Activated CD4-positive, alpha-beta T cell treated with anti-CD3 and anti-CD28 coated beads, Interleukin-10, Interleukin-2, amounts not matched to agents 100 ng/mL and 50 ng/mL, durations not matched to agents 16 hours and 8 hours (primary cell): ENCODE data around the gene USP5.
A peak's percentile ranks its signal among the peaks of the same experiment; 100 is the strongest.

ENCODE experiments used
- DNase-seq: peaks from one replicate; pipeline ENCODE4 v3.0.0-alpha.2; 2020

USP5 gene

GRCh38 chr12:6851921-6852650 lies at the start of gene USP5:
Gene USP5 (plus strand): TSS chr12:6852150. CDS start chr12:6852180, 30 bp downstream.
- DNase-seq: peak; percentile 100

- no peak for DNase-seq
Measured at GRCh38 chr12:6807170-6807569, 44.8 kb upstream of the USP5 start.

GRCh38 chr12:6809056-6809455 lies 42.9 kb upstream of the USP5 start:
- DNase-seq: no peak

- no peak for DNase-seq
Measured at GRCh38 chr12:6810758-6811157, 41.2 kb upstream of the USP5 start.

GRCh38 chr12:6813363-6813762 lies 38.6 kb upstream of the USP5 start:
- no peak for DNase-seq

GRCh38 chr12:6816598-6816997 lies 35.4 kb upstream of the USP5 start:
- no peak for DNase-seq

- no peak for DNase-seq
Measured at GRCh38 chr12:6817098-6817497, 34.9 kb upstream of the USP5 start.

GRCh38 chr12:6817662-6818157 lies 34.2 kb upstream of the USP5 start:
- no peak for DNase-seq

- no peak for DNase-seq
Measured at GRCh38 chr12:6818222-6818621, 33.7 kb upstream of the USP5 start.

GRCh38 chr12:6818645-6819044 lies 33.3 kb upstream of the USP5 start:
- DNase-seq: no peak

- no peak for DNase-seq
Measured at GRCh38 chr12:6819106-6820030, 32.6 kb upstream of the USP5 start.

- DNase-seq: no peak
Measured at GRCh38 chr12:6820166-6820565, 31.8 kb upstream of the USP5 start.

- no peak for DNase-seq
Measured at GRCh38 chr12:6821591-6822425, 30.1 kb upstream of the USP5 start, which contains the start of gene GPR162. Gene GPR162 (plus strand): TSS chr12:6821821. CDS start chr12:6823899, 2,078 bp downstream.

GRCh38 chr12:6822426-6823135 lies 29.4 kb upstream of the USP5 start:
- DNase-seq: no peak

GRCh38 chr12:6823182-6824084 lies 28.5 kb upstream of the USP5 start:
- no peak for DNase-seq

GRCh38 chr12:6824085-6824775 lies 27.7 kb upstream of the USP5 start:
- no peak for DNase-seq

- DNase-seq: no peak
Measured at GRCh38 chr12:6824901-6825381, 27.0 kb upstream of the USP5 start.

- DNase-seq: peak; percentile 83
Measured at GRCh38 chr12:6825398-6826124, 26.4 kb upstream of the USP5 start.

GRCh38 chr12:6826125-6826733 lies 25.7 kb upstream of the USP5 start:
- DNase-seq: no peak
